GM19395 (cell line): ENCODE results near the gene IMMP2L.

Experiments used
- ATAC-seq: cut with Tn5 transposase; IDR thresholded peaks from one replicate; pipeline ENCODE4 v1.9.1; 2021; ENCODE audit warnings: mild to moderate bottlenecking, moderate library complexity; ENCODE audit not compliant: unreplicated experiment

IMMP2L gene

DNA sequence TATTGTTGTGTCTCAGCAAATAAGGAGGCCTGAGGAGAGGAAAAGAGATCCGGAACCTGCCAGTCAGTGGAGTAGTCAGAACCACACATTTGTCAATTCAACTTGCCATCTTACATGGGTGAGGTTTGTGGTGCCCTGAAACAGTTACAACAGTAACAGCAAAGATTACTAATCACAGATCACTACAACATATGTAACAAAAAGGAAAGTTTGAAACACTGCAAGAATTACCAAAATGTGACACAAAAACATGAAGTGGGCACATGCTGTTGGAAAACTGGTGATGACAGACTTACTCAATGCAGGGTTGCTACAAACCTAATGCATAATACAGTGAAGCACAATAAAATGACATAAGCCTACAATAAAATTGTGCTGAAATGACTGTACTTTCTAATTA lies 382.0 kb downstream of the IMMP2L start:
- no peak for ATAC-seq

DNA sequence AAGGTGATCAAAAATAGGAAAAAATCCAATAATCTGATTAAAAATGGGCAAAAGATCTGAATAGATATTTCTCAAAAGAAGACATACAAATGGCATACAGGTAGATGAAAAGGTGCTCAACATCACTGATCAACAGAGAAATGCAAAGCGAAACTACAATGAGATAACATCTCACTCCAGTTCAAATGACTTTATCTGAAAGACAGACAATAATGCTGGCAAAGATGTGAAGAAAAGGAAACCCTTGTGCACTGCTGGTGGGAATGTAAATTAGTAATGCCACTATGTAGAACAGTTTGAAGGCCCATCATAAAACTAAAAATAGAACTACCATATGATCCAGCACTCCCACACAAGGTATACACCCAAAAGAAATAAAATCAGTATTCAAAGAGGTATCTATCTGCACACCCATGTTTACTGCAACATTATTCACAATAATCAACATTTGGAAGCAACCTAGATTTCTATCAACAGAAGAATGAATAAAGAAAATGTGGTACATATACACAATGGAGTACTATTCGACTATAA lies 386.3 kb downstream of the IMMP2L start:
- ATAC-seq = no peak

DNA sequence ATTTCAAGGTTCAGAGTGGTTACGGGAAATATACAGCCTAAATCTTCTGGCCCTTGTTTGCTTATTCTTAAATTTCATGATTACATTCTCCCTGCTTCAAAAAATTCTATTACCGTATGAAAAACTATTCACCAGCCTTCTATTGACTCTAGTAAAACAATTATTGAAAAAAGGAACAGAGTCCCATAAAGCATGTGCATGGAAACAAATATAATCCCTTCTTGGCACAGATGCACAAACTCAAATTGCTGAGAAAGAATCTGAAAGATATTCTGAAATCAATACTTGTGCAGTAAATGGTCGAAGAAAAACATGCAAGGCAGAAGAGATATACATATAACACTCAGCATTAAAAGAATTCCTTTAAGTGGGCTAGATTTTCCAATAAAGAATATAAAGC lies 387.8 kb downstream of the IMMP2L start:
- ATAC-seq = no peak

DNA sequence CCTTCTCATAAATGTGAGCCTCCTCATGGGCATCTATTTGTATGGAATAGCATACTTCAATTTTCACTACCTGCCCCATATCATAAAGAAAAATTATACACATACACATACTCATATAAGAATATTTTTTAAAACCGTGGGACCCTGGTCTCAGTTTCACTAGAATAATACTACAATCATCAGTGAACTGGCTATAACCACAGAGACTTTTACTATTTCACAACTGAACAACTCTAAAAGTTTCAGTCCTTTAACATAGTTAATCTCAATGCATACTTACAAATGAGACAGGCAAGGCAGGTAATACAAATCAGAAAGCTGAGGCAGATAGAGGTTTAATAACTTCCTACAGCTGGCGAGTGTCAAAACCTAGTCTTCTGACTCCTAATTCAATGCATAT lies 388.3 kb downstream of the IMMP2L start:
- ATAC-seq = peak; percentile 71

DNA sequence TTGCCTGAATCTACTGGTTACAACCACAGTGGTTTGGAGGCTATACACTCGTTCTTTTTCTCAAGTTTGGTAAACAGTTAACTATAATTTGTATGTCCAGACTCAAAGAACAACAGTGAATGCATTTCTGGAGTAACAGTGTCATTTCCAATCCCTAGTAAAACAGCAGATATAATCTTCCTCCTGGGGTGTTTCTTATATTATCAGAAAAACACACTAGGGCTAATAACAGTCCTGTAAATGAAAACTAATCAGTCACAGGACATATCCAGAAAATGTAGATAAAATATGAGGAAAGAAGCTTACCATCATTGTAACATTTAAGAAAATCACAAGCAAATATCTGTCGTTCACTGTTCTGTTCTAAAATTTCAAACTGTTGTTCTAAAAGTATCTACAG lies 388.8 kb downstream of the IMMP2L start:
- no peak for ATAC-seq

DNA sequence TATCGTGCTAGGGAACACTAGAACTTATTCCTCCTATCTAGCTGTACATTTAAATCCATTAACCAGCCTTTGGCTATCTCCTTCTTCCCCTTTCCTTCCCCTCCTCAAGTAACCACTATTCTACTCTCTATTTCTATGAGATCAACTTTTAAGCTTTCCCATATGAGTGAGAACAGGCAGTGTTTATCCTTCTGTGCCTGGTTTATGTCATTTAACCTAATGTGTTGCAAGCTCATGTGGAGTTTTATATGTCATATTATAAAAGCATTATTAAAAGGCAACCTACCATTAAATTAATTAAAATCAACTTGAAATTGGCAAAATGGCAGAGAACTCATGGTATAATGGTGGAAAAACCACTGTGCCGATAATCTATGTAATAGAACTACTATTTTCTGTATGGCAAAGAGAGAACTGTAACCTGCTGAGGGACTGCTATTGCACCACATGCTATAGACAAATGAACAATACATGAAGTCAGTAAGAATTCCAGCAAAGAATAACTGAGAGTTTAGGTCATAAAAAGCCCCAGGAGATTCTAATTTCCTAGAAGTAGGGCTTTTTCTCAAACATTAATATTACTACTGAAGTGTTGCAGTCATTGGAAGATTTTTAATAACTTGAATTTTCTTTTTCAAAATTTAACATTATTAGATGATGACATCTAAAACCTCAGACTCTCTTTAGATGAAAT lies 389.6 kb downstream of the IMMP2L start:
- no peak for ATAC-seq

DNA sequence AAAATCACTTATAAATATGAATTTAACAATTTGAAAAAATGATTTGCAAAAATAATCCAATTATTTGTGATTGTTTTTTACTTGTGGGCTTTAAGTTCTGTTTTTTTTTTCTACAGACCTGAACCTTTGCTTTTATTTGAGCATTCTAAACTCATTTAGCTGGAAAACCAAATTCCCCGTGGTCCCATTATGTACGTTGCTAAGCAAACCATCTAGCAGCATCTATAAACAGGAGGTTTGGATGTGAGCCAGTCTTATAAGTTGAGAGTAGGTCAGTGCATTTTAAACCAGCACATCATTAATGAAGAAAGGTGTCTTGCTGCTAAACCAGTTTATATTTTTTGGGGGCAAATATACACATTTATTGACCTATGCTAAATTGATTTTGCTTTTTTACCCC lies 394.1 kb downstream of the IMMP2L start:
- ATAC-seq = no peak

DNA sequence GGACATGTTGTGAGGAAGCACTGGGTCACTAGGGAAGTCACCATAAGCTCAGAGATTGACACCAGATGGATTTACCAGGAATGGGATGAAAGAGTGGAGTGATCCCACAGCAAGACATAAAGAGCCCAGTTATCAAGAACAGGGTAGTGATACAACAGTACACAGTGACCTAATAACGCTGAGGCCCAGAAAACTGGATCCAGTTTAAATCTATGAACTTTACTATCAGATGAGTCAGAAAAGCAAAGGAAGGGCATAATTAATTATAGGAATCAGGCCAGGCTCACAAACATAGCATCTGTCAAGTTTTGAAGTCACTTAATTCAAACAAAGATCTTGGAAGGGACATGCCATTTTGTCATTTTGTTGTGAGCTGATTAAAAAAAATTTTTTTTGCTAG lies 397.9 kb downstream of the IMMP2L start:
- no peak for ATAC-seq

GRCh38 chr7:111162692-111163091 lies 399.6 kb downstream of the IMMP2L start:
- ATAC-seq = no peak

- ATAC-seq = no peak
Observed at GRCh38 chr7:111160297-111160696, 402.0 kb downstream of the IMMP2L start.

DNA sequence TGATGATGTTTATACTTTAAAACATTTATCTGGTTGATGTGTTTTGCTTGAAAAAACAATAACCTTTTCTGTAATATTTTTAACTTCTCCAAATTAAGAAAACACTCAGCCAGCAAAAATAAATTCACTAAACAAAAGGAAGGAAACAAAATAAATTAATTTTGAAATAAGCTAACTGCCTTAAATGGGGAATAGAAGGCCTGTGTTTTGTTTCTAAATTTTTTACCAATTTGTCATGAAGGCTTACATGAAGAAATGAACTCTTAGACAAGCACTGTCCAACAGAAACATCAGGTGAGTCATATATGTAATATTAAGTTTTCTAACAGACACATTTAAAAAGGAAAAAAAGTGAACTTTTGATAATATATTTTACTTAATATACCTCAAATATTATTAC lies 402.9 kb downstream of the IMMP2L start:
- no peak for ATAC-seq

DNA sequence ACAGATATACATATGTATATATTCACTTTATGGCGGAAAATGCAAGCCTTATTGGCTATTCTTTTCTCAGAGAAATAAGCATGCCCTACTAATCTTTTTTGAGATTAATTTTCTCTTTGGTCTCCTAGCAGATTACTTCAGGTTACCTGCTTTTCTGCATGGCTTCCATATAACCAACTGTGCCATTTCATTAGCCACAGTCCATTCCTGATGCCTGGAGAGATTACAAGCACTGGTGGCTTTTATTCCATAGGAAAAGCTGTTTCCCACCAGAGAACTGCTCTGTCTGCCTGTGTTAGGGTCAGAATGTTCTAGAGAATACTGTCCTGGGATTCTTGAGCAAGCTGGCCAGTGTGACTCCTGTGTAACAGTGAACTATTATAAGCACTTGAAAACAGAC lies 411.6 kb downstream of the IMMP2L start:
- ATAC-seq = no peak

GRCh38 chr7:111147708-111148533 lies 414.4 kb downstream of the IMMP2L start:
- peak; percentile 52 for ATAC-seq

GRCh38 chr7:111146136-111146535 lies 416.2 kb downstream of the IMMP2L start:
- ATAC-seq = no peak

DNA sequence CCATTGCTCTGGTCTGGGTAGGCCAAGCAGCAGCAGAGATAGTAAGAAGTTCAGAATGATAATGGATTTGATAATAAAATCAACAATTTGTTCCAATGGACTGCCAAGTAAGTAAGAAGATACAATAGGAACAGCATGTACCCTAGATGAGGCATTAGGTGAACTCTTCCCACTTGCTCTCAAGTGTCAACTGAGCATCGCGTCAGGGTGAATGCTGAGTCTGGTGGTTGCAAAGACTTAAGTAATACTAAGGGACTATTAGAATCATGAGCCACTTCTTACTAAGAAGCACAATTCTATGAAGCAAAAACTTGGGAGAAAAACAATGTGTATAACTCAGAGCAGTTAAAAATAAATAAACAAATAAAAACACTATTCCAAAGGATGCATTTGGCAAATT lies 416.8 kb downstream of the IMMP2L start:
- no peak for ATAC-seq

GRCh38 chr7:111140091-111140865 lies 422.0 kb downstream of the IMMP2L start:
- ATAC-seq = no peak

DNA sequence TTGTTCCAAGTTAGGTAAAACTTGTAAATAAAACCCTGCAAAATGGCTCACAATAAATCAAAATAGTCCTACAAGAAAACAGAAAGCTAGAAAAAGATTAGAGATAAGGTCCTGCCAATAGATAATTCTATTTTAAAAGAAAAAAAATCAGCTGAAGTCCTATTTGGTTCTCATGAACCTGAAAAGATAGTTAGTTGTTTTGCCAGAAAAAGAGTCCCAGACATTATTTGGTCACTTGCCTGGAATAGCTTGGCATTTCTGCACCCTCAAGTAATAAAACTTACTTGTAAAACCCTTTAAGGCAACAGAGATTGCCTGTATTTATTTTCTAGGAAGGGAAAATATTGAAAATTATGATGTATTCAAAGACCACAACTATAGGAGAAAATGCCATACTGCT lies 423.7 kb downstream of the IMMP2L start:
- ATAC-seq = no peak

DNA sequence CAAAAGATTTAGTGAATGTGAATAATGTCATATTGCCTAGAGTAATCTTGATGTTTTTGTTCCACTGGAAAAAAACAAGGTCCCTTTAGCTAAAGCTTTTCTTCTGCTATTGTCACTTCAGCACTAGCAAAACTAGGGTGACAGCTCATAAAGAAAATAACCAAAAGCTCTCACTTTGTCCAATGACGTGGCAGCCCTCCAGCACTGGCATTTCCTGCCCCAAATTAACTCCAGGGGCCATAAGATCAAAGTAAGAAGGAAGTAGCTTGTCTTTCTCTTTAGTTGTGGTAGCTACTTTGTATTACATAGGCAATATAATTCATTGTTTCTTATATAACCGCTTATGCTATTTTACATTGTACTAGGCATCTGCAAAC lies 424.1 kb downstream of the IMMP2L start:
- ATAC-seq = peak; percentile 98

GRCh38 chr7:111137296-111138192 lies 424.7 kb downstream of the IMMP2L start:
- peak; percentile 81 for ATAC-seq

DNA sequence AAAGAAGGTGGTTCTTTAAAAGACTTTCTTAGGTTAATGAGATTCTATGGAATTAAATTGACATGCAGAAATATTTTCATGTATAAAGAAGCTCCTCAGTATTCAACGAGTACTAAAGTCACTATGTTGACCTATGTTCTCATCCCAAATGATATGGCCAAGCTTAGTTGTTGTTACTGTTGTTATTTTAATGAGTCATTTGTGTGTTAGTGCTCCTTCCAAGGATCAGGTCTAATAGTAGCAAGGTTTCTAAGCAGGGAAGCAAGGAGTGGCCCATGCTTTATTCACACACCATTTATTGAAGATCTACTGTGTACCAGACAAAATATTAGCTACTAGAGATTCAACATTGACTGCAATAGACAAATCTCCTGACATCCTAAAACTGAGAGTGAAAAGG lies 429.5 kb downstream of the IMMP2L start:
- ATAC-seq = no peak
